Endothelial cell of umbilical vein (primary cell): ENCODE measurements around the gene PTPN12.

Experiments
- EZH2 ChIP-seq: IDR thresholded peaks from 2 replicates; pipeline ENCODE4 v1.6.1; 2012; ENCODE audit warnings: borderline replicate concordance, low read depth, mild to moderate bottlenecking, moderate library complexity, low read length, inconsistent platforms; ENCODE audit not compliant: severe bottlenecking
- FOS ChIP-seq: IDR thresholded peaks from 2 replicates; pipeline ENCODE4 v1.6.1; 2011; ENCODE audit warnings: mild to moderate bottlenecking, low read length, moderate library complexity, borderline replicate concordance; ENCODE audit not compliant: insufficient read depth
- JUN ChIP-seq: IDR thresholded peaks from 2 replicates; pipeline ENCODE4 v1.6.1; 2011; ENCODE audit warnings: borderline replicate concordance, low read depth; ENCODE audit not compliant: insufficient read length, insufficient read depth
- MAX ChIP-seq: IDR thresholded peaks from 2 replicates; pipeline ENCODE4 v1.6.1; 2011; ENCODE audit not compliant: insufficient read depth, insufficient read length
- MYC ChIP-seq: IDR thresholded peaks from one replicate; pipeline ENCODE4 v1.6.1; 2011; ENCODE audit warnings: mild to moderate bottlenecking, low read depth, low read length
- POLR2A ChIP-seq: IDR thresholded peaks from 2 replicates; pipeline ENCODE4 v1.6.1; 2012; ENCODE audit warnings: low read depth, mild to moderate bottlenecking, control low read depth, low read length
- POLR2AphosphoS5 ChIP-seq: IDR thresholded peaks from 2 replicates; pipeline ENCODE4 v1.6.1; 2012; ENCODE audit warnings: low read depth, mild to moderate bottlenecking, control low read depth, low read length, moderate library complexity; ENCODE audit not compliant: insufficient read depth
- TF ChIP-seq, protein P1 (sequence below), 2 donors: IDR thresholded peaks; 1 replicate in 1 of 2; 2 replicates in 1 of 2; pipeline ENCODE4 v1.5.1; 2011; ENCODE audit warnings: low read length in 2 of 2, mild to moderate bottlenecking in 2 of 2, moderate library complexity in 2 of 2, control low read depth in 1 of 2, inconsistent platforms in 1 of 2, low read depth in 1 of 2; ENCODE audit not compliant: insufficient read depth in 1 of 2; ENCODE audit errors: extremely low read depth in 1 of 2

DNA sequence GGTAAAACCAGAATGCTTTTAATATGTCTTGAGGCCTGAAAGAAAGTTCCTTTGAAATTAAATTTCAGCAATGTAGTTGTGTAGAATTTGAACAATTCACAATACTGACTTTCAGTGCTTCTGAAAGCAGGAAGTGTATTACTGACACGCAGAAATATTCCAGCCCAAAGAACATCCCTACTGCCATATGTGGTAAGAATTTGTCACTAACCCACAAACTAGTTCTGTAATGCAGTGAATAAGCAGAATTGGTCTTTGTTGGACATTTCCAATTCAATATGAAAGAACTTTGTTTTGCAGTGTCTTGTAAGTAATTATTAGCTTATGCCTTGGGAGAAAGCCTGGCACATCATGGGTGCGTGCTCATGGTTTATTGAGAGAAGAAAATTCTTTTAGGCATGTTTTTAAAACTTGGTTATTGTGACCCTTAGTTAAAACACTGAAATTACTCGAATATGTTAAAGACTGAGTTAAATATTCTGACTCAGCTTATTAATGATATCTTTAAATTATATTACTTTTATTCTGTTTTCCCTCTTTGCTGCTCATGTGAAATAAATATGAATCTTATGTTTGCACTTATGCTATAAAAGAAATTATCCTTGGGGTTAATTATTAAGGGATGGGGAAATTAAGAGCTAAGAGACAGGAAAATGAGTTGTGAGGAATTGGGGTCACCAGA, 33.4 kb downstream of the PTPN12 start:
- TF ChIP-seq, protein P1, sequence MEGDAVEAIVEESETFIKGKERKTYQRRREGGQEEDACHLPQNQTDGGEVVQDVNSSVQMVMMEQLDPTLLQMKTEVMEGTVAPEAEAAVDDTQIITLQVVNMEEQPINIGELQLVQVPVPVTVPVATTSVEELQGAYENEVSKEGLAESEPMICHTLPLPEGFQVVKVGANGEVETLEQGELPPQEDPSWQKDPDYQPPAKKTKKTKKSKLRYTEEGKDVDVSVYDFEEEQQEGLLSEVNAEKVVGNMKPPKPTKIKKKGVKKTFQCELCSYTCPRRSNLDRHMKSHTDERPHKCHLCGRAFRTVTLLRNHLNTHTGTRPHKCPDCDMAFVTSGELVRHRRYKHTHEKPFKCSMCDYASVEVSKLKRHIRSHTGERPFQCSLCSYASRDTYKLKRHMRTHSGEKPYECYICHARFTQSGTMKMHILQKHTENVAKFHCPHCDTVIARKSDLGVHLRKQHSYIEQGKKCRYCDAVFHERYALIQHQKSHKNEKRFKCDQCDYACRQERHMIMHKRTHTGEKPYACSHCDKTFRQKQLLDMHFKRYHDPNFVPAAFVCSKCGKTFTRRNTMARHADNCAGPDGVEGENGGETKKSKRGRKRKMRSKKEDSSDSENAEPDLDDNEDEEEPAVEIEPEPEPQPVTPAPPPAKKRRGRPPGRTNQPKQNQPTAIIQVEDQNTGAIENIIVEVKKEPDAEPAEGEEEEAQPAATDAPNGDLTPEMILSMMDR (IDR thresholded peaks at IDR 0.05; ENCODE audit: extremely low read depth in 1 of 2, insufficient read depth in 1 of 2, low read depth in 1 of 2, low read length in 2 of 2), result no peak
- TF ChIP-seq POLR2AphosphoS5 (no peak), EZH2 (no peak), POLR2A (no peak), MYC (no peak), FOS (no peak), MAX (no peak), JUN (no peak)
